ENCODE measurements around the gene SOWAHA. TPM values are rescaled to one million over a fixed set of nuclear protein-coding genes. Genes with fewer than 3 reads are reported as not detected.

The SOWAHA gene
- total and polyA plus RNA-seq, 10 of the 15 experiments (the other 5 are each of a cell fraction or from before 2014, with no cell fraction given), result 0.02 to 0.37 (median 0.05) TPM; not detected in 4

GRCh38 chr5:132830436-132831094 is 17.5 kb downstream of the SOWAHA start, which contains the start of gene SHROOM1 (continued):
- 0 out of 2 replicates have a peak, but pooled peaks have one; percentile 6 for TF ChIP-seq BACH1 (IDR thresholded peaks at IDR 0.05; ENCODE audit: borderline replicate concordance)

DNA sequence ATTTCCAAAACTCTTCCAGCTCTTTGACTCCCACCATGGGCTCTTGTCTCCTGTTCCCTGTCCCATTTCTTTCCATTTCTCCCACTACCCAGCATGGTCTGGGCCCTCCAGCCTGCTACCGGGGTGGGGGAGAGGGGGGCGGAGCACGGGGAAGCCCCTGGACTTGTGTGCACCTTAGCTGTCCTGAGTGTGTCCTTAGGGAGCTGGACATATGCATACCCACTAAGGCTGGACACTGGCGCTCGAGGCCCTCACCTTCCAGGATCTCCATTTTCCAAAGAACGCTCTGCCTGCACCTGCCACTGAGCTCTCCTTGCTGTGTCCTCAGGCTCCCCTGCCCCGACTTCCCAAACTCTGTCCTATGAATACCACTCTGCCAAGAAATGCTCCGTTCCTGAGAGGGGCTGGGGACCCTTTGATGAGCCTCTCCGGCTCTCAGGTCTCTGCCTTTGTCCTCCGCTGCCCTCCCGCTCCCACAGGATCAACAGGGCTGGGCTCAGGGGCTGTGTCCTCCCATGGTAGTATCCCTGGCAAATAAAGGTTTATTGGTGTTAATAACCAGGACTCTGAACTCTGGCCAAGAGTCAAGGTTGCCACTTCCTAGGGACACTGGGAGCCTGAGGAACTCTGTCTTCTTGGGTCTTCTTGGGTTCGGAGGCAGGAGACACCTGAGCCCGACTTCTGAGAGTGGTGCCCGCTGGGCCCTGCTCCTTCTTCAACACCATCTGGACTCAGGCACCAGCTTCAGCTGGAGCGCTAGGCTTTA is 18.2 kb downstream of the SOWAHA start:
- no peak overlapping the region; the same call in 1 of the 2 replicates for H3K4me2 ChIP-seq (ENCODE audit: control insufficient read depth, insufficient read depth)
- no peaks in the 10 kb centered on the region for H3K9me3 ChIP-seq (replicated peaks; ENCODE audit: control insufficient read depth, insufficient read depth, low read length)
- no TSS peak for BruUV-seq (replicated peaks)
- H3K4me3 ChIP-seq, result peak overlapping the region; percentile 59
- no peaks in the 10 kb centered on the region; the same call in 1 of the 2 replicates for H3K4me1 ChIP-seq (ENCODE audit: control insufficient read depth, insufficient read depth, low read length)
- ChIA-PET CTCF (interaction anchor here (0.7 to 6.0 kb wide), 7 partner anchors 11 to 405 kb away, joined by 3 to 46 read pairs (median 6); partner anchors contain the start of genes GDF9 and UQCRQ), POLR2A (interaction anchor here (0.8 to 1.1 kb wide), 4 partner anchors 26 to 273 kb away, joined by 3 read pairs; no protein-coding TSS in a partner anchor), SMC1A (ENCODE audit: uncharacterized antibody, unreplicated experiment) (interaction anchor here (0.7 kb wide), 1 partner anchor 274 kb away, joined by 3 read pairs; no protein-coding TSS in a partner anchor), RAD21 (ENCODE audit: unreplicated experiment) (interaction anchor here (1.8 kb wide), 1 partner anchor 52 kb away, joined by 5 read pairs; no protein-coding TSS in a partner anchor)
- ATAC-seq (no peak), FAIRE-seq (no peak), DNase-seq (ENCODE audit: low read depth, low spot score) (no peak)
- intact Hi-C loops (cut with micrococcal nuclease; ENCODE audit: unreplicated experiment), result loop anchor here (2.0 kb wide), 1 partner anchor 36 kb away; the partner anchor contains the start of genes GDF9 and UQCRQ
- no peaks in the 10 kb centered on the region for H3K36me3 ChIP-seq (ENCODE audit: control insufficient read depth in 2 of 2, insufficient read depth in 2 of 2, low read length in 1 of 2)
- no peak for TF ChIP-seq FOXM1 (IDR thresholded peaks at IDR 0.05; ENCODE audit: low read depth, low read length)
- no peak for TF ChIP-seq WRNIP1 (IDR thresholded peaks at IDR 0.05; ENCODE audit: borderline replicate concordance, low read depth, low read length)
- no peak for TF ChIP-seq PAX5 (IDR thresholded peaks at IDR 0.05; ENCODE audit: borderline replicate concordance, low read depth, low read length)
- no peak for TF ChIP-seq EED (IDR thresholded peaks at IDR 0.05; ENCODE audit: low read depth)
- no peak for TF ChIP-seq IRF3 (IDR thresholded peaks at IDR 0.05)
- TF ChIP-seq POU2F2 (IDR thresholded peaks at IDR 0.05; ENCODE audit: borderline replicate concordance, low read depth, low read length), result no peak
- TF ChIP-seq SIN3A (IDR thresholded peaks at IDR 0.05; ENCODE audit: low read depth, low read length), result no peak
- peaks cover 0 to 1% of the 10 kb centered on the region in 2 experiments; a peak in 2 of 4 replicates for H3K27me3 ChIP-seq (replicated peaks in 1 of 2; ENCODE audit: control insufficient read depth in 2 of 2, insufficient read depth in 2 of 2, low read length in 1 of 2)
- H2AFZ ChIP-seq (ENCODE audit: control insufficient read depth, low read depth, low read length), result peak overlapping the region; percentile 94
- no peak overlapping the region for H3K27ac ChIP-seq (ENCODE audit: control insufficient read depth, insufficient read depth)
- WGBS (ENCODE audit: insufficient coverage, insufficient replicate concordance, low lambda C conversion rate, missing lambda C conversion rate), result 87% methylated on average over 13 of the region's 15 CpGs
- no peak overlapping the region for H3K9ac ChIP-seq (ENCODE audit: control insufficient read depth, insufficient read depth, low read length)
- in situ Hi-C loops (cut with MboI), result no loop called here
- H3K79me2 ChIP-seq (ENCODE audit: control insufficient read depth, insufficient read depth, low read length), result no peaks in the 10 kb centered on the region
- no peaks in the 10 kb centered on the region for H4K20me1 ChIP-seq (ENCODE audit: control insufficient read depth, insufficient read depth)

Measured in GM12878 (cell line).